PC-3 (cell line): ENCODE data around the gene ACCS. TPM values are rescaled to one million over a fixed set of nuclear protein-coding genes. Genes with fewer than 3 reads are reported as not detected.

Experiments used
- ATAC-seq: fragments of 200-7000 bp; cut with Tn5 transposase; 2 replicates; pipeline ENCODE4 v1.9.1; 2020; ENCODE audit warnings: mild to moderate bottlenecking, moderate library complexity
- BruUV-seq: library from RNA; stranded (reverse); fragments of 400-500 nt; replicated peaks from 2 replicates; lab custom pipeline; 2021; lab: Mats Ljungman, UMichigan
- CTCF ChIA-PET: fragments of 300-600 bp; sonication (Branson Sonifier 250); formaldehyde crosslinking; loops from one replicate; lab custom pipeline; 2022; ENCODE audit warnings: antibody characterized with exemption; lab: Charles Lee
- POLR2A ChIA-PET: fragments of 300-600 bp; sonication (Branson Sonifier 250); formaldehyde crosslinking; loops from one replicate; lab custom pipeline; 2022; ENCODE audit warnings: antibody characterized with exemption; ENCODE audit not compliant: unreplicated experiment; lab: Charles Lee
- DNase-seq: peaks from one replicate; pipeline ENCODE4 v3.0.0-alpha.2; 2015
- H2AFZ ChIP-seq: fragments of 300-600 bp; sonication (generic); 2 replicates; pipeline ENCODE4 v1.6.0; 2016; ENCODE audit warnings: antibody characterized with exemption, low read length
- H3F3A ChIP-seq: fragments of 300-600 bp; sonication (generic); one replicate; pipeline ENCODE4 v1.6.0; 2017; ENCODE audit warnings: antibody characterized with exemption, low read length, control low read depth, mild to moderate bottlenecking; ENCODE audit not compliant: unreplicated experiment
- H3K27ac ChIP-seq: fragments of 300-600 bp; sonication (generic); 2 replicates; pipeline ENCODE4 v1.5.1; 2016; ENCODE audit warnings: mild to moderate bottlenecking, low read length
- H3K27me3 ChIP-seq: fragments of 300-600 bp; sonication (generic); 2 replicates; pipeline ENCODE4 v1.6.1; 2016; ENCODE audit warnings: low read length, mixed read lengths
- H3K36me3 ChIP-seq: fragments of 300-600 bp; sonication (generic); 2 replicates; pipeline ENCODE4 v1.6.1; 2016; ENCODE audit warnings: low read depth, mixed run types, low read length, mixed read lengths
- H3K4me1 ChIP-seq: fragments of 300-600 bp; sonication (generic); 2 replicates; pipeline ENCODE4 v1.5.1; 2016; ENCODE audit warnings: low read length; ENCODE audit not compliant: insufficient read depth
- H3K4me2 ChIP-seq: fragments of 300-600 bp; sonication (generic); 2 replicates; pipeline ENCODE4 v1.6.0; 2016; ENCODE audit warnings: low read length
- H3K4me3 ChIP-seq: fragments of 300-600 bp; sonication (generic); 2 replicates; pipeline ENCODE4 v1.5.1; 2016; ENCODE audit warnings: mild to moderate bottlenecking, low read length, mixed read lengths
- H3K79me2 ChIP-seq: fragments of 300-600 bp; sonication (generic); 2 replicates; pipeline ENCODE4 v1.6.1; 2017; ENCODE audit warnings: low read length, mixed read lengths
- H3K9ac ChIP-seq: fragments of 300-600 bp; sonication (generic); 2 replicates; pipeline ENCODE4 v1.6.0; 2016; ENCODE audit warnings: mild to moderate bottlenecking, low read length
- H3K9me2 ChIP-seq: fragments of 300-600 bp; sonication (generic); replicated peaks from 2 replicates; pipeline ENCODE4 v1.6.1; 2016; ENCODE audit warnings: mixed run types, low read length, mixed read lengths
- H3K9me3 ChIP-seq: fragments of 300-600 bp; sonication (generic); 2 replicates; pipeline ENCODE4 v1.6.1; 2016; ENCODE audit warnings: low read length, mixed read lengths
- H4K20me1 ChIP-seq: fragments of 300-600 bp; sonication (generic); 2 replicates; pipeline ENCODE4 v1.6.1; 2016; ENCODE audit warnings: low read length, mixed read lengths
- EZH2 ChIP-seq: fragments of 300-600 bp; sonication (generic); IDR thresholded peaks from one replicate; pipeline ENCODE4 v1.6.1; 2017; ENCODE audit warnings: antibody characterized with exemption, mild to moderate bottlenecking, low read length; ENCODE audit not compliant: unreplicated experiment
- EZH2phosphoT487 ChIP-seq: fragments of 300-600 bp; sonication (generic); IDR thresholded peaks from 2 replicates; pipeline ENCODE4 v1.6.1; 2018; ENCODE audit warnings: mild to moderate bottlenecking, antibody characterized with exemption, low read length, borderline replicate concordance
- intact Hi-C: fragments of 100-400 bp; cut with micrococcal nuclease; formaldehyde crosslinking; loops from 2 replicates; pipeline ENCODE4 v1.9.0; 2023
- total RNA-seq: library from RNA; depleted of rRNA; stranded (reverse); fragments of >200 nt; gene quantifications from 2 replicates; pipeline ENCODE4 v1.2.3, GENCODE V29; 2014
- TF ChIP-seq, protein P1 (sequence below): fragments of 300-600 bp; sonication (generic); conservative IDR thresholded peaks from 2 replicates; pipeline ENCODE4 v1.5.1; 2017; ENCODE audit warnings: antibody characterized with exemption, low read depth, mild to moderate bottlenecking, low read length

The ACCS gene
- total RNA-seq, 1 experiment from 2014 or later = 3.8 TPM

DNA sequence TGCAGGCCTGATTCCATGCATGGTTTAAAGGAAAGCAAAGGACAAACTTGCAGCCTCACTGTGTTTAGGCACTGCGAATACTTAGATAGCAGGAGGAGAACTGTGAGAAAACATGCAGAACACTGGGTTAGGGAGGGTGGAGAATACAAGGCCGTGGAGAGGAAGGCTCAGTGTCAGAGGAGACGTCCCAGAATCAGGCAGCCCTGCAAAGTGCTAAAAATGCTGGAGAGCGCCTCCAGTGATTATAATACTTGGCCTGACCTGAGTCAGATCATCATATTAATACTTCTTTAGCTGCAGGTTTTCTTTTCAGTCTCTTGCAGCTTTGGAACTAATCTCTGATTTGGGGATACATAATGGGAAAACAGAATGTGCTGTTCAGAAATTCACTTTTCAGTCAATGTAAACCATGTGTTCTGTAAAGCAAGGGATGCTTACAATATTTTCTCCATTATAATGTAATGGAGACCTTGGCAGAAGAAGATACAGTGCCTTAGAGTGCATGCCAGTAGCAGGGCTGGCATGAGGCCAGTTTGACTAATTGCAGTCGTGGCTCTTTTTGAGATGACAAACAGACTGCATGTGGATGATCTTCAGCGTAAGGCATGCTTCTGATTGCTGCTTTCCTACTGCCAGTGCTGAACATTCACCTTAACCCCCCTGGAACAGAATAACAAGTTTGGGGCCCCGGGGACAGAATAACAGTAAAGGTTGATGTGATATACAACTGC is 46.2 kb downstream of the ACCS start:
- DNase-seq = peak; percentile 29
- no peaks in the 10 kb centered on the region for H3F3A ChIP-seq
- peak; percentile 56; the same call in 1 of the 2 replicates for ATAC-seq
- TF ChIP-seq EZH2 = no peak
- no peak for TF ChIP-seq EZH2phosphoT487
- TF ChIP-seq, protein P1, sequence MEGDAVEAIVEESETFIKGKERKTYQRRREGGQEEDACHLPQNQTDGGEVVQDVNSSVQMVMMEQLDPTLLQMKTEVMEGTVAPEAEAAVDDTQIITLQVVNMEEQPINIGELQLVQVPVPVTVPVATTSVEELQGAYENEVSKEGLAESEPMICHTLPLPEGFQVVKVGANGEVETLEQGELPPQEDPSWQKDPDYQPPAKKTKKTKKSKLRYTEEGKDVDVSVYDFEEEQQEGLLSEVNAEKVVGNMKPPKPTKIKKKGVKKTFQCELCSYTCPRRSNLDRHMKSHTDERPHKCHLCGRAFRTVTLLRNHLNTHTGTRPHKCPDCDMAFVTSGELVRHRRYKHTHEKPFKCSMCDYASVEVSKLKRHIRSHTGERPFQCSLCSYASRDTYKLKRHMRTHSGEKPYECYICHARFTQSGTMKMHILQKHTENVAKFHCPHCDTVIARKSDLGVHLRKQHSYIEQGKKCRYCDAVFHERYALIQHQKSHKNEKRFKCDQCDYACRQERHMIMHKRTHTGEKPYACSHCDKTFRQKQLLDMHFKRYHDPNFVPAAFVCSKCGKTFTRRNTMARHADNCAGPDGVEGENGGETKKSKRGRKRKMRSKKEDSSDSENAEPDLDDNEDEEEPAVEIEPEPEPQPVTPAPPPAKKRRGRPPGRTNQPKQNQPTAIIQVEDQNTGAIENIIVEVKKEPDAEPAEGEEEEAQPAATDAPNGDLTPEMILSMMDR = no peak
- H3K4me2 ChIP-seq = no peak overlapping the region
- BruUV-seq = no TSS peak
- H3K9me3 ChIP-seq = no peaks in the 10 kb centered on the region
- ChIA-PET POLR2A (interaction anchor here (0.6 kb wide), 1 partner anchor 28 kb away, joined by 6 read pairs; no protein-coding TSS in a partner anchor), CTCF (no interaction called here)
- H2AFZ ChIP-seq = no peak overlapping the region
- peaks cover 11% of the 10 kb centered on the region; the same call in 1 of the 2 replicates for H3K36me3 ChIP-seq
- no peaks in the 10 kb centered on the region for H4K20me1 ChIP-seq
- H3K27me3 ChIP-seq = no peaks in the 10 kb centered on the region
- intact Hi-C loops = no loop called here
- H3K4me3 ChIP-seq = no peak overlapping the region
- H3K4me1 ChIP-seq = no peaks in the 10 kb centered on the region
- no peak overlapping the region for H3K27ac ChIP-seq
- no peaks in the 10 kb centered on the region for H3K79me2 ChIP-seq
- no peaks in the 10 kb centered on the region for H3K9me2 ChIP-seq
- H3K9ac ChIP-seq = no peak overlapping the region

DNA sequence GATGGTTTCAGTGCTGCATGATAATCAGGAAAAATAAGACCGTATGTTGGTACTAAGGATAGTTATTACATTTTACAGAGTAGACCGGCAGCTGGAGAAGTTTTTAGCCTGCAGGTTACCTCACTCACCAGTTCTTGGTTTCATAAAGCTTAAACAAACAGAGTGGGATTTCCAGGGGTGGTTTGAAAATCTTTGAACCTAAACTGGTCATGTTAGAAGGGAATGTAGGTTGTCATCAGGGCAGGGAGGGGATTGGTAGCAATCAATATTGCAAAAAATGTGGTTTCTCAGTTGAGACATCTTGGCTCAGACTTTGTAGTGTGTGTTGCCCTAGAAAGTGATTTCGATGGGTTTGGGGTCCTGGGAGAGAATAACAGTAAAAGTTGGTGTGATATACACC is 46.9 kb downstream of the ACCS start:
- no TSS peak for BruUV-seq
- no peak for TF ChIP-seq EZH2
- TF ChIP-seq, protein P1 = no peak
- no peak for TF ChIP-seq EZH2phosphoT487
- Histone ChIP-seq H3K27ac (no peak overlapping the region), H3K27me3 (no peaks in the 10 kb centered on the region), H4K20me1 (no peaks in the 10 kb centered on the region), H3K4me2 (no peak overlapping the region), H3K36me3 (peaks cover 11% of the 10 kb centered on the region; the same call in 1 of the 2 replicates), H3K9ac (no peak overlapping the region), H2AFZ (no peak overlapping the region), H3K9me3 (no peaks in the 10 kb centered on the region), H3F3A (no peaks in the 10 kb centered on the region), H3K9me2 (no peaks in the 10 kb centered on the region), H3K4me1 (no peaks in the 10 kb centered on the region), H3K79me2 (no peaks in the 10 kb centered on the region), H3K4me3 (no peak overlapping the region)
- ChIA-PET CTCF (no interaction called here), POLR2A (no interaction called here)
- intact Hi-C loops = no loop called here
- ATAC-seq (no peak), DNase-seq (no peak)

DNA sequence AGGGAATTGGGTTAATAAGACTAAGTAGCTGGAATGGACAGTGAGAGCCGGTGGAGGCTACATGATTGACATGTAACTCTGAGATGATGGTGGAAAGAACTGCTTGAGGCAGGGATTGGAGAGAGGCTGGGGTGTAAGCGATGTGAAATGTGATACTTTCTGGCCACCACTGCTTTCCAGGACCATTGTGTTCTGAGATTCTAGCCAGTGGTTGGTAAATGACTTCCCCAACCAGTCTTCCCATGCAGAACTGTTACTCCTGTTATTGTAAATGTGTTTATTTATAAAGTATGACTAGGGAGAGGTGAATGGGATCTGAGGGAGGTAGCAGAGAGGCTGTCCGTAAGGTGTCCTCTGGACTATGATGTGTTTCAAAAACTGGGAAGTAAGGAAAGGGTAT is 47.5 kb downstream of the ACCS start:
- Histone ChIP-seq H3K4me2 (no peak overlapping the region), H3K9me2 (no peaks in the 10 kb centered on the region), H3K27me3 (no peaks in the 10 kb centered on the region), H3K27ac (no peak overlapping the region), H3K9ac (no peak overlapping the region), H3K36me3 (peaks cover 11% of the 10 kb centered on the region; the same call in 1 of the 2 replicates), H3K9me3 (no peaks in the 10 kb centered on the region), H2AFZ (no peak overlapping the region), H4K20me1 (no peaks in the 10 kb centered on the region), H3K4me1 (no peaks in the 10 kb centered on the region), H3F3A (no peaks in the 10 kb centered on the region), H3K4me3 (no peak overlapping the region), H3K79me2 (no peaks in the 10 kb centered on the region)
- no peak for DNase-seq
- CTCF ChIA-PET = no interaction called here
- TF ChIP-seq EZH2 = no peak
- TF ChIP-seq EZH2phosphoT487 = no peak
- no TSS peak for BruUV-seq
- no peak for ATAC-seq
- POLR2A ChIA-PET = no interaction called here
- intact Hi-C loops = no loop called here
